GM12801 (cell line): ENCODE measurements around the gene TFAM.

Source experiments
- TF ChIP-seq, protein P1 (sequence below): IDR thresholded peaks from one replicate; pipeline ENCODE4 v1.5.1; 2011; ENCODE audit warnings: control low read depth; ENCODE audit not compliant: insufficient read length; ENCODE audit errors: extremely low read depth

Gene TFAM

GRCh38 chr10:58384999-58385783 lies at the start of gene TFAM:
TFAM (plus strand) TSS chr10:58385410; CDS start chr10:58385548, 138 bp downstream.
- TF ChIP-seq, protein P1, sequence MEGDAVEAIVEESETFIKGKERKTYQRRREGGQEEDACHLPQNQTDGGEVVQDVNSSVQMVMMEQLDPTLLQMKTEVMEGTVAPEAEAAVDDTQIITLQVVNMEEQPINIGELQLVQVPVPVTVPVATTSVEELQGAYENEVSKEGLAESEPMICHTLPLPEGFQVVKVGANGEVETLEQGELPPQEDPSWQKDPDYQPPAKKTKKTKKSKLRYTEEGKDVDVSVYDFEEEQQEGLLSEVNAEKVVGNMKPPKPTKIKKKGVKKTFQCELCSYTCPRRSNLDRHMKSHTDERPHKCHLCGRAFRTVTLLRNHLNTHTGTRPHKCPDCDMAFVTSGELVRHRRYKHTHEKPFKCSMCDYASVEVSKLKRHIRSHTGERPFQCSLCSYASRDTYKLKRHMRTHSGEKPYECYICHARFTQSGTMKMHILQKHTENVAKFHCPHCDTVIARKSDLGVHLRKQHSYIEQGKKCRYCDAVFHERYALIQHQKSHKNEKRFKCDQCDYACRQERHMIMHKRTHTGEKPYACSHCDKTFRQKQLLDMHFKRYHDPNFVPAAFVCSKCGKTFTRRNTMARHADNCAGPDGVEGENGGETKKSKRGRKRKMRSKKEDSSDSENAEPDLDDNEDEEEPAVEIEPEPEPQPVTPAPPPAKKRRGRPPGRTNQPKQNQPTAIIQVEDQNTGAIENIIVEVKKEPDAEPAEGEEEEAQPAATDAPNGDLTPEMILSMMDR: no peak

DNA sequence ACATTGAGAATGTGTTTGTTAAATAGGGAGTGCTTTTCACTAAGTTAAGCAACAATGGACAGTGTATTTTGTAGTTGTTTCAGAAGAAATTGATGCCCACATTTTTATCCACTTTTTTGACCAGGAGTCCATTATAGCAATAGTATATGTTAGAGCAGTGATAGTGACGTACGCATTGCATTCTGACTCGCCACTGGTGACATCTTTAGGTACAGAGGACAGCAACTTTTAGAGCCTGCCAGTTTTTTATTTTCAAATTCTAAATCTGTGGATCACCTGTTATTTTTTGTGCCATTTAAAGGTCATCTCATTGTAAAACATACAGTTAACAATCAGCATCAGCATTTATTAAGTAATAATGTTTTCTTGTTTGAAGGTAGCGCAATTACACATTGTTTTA lies 49.0 kb upstream of the TFAM start:
- TF ChIP-seq, protein P1: no peak

- TF ChIP-seq, protein P1: no peak
Observed at GRCh38 chr10:58341422-58341821, 43.8 kb upstream of the TFAM start.

DNA sequence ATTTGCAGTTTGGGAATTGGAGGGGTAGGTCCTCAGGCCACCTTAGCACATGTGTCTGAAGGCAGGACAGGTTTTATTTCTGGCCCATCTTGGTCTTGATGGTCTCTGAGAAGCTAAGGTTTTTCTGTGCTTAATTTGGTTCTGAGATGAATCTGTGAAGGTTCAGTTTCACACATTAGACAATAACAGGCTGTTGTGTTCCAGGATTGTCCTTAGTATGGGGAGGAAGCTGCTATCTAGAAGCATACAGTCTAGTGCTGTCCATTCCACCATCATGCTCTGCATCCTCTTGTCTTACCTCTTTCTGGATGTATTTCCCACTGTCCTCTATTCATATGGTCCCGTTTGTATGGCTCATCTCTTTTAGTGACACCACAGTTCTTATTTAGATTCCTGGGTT lies 43.3 kb upstream of the TFAM start:
- TF ChIP-seq, protein P1: no peak

GRCh38 chr10:58347967-58348366 lies 37.2 kb upstream of the TFAM start:
- TF ChIP-seq, protein P1: no peak

GRCh38 chr10:58348571-58349033 lies 36.6 kb upstream of the TFAM start:
- TF ChIP-seq, protein P1: no peak

DNA sequence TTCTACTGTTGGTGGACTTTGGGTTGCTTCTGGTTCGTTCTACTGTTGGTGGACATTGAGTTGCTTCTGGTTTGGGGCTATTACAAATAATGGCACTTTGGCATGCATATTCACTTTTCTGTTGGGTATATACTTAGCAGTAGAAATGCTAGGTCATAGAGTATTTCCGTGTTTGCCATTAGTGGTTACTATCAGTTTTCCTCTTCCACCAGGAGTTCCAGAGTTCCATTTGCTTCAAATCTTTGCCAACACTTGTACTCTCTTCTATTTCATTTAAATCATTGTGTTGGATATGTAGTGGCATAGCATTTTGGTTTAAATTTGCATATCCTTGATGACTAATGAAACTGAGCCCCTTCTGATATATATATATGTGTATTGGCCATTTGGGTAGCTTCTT lies 35.2 kb upstream of the TFAM start:
- TF ChIP-seq, protein P1: no peak
